SU-DHL-6 (cell line): Measurements from ENCODE around the gene FADS6.
A peak's percentile ranks its signal among the peaks of the same experiment; 100 is the strongest.

Source experiments
- H2AFZ ChIP-seq: fragments of 200-600 bp; sonication (generic); 2 replicates; pipeline ENCODE4 v1.6.1; 2014; ENCODE audit warnings: low read depth, mild to moderate bottlenecking, moderate library complexity, mixed read lengths, antibody characterized with exemption, low read length; ENCODE audit not compliant: severe bottlenecking
- H3F3A ChIP-seq: fragments of 200-600 bp; shearing (Covaris generic); 2 replicates; pipeline ENCODE4 v1.6.0; 2016; ENCODE audit warnings: antibody characterized with exemption, mild to moderate bottlenecking; ENCODE audit not compliant: insufficient read depth
- H3K27ac ChIP-seq: fragments of 200-600 bp; sonication (generic); 2 replicates; pipeline ENCODE4 v1.5.1; 2016; ENCODE audit warnings: low read depth, mild to moderate bottlenecking, low read length, moderate library complexity, mixed read lengths
- H3K27me3 ChIP-seq: fragments of 200-600 bp; sonication (generic), shearing (Covaris generic); 2 replicates; pipeline ENCODE4 v1.6.0; 2014; ENCODE audit warnings: mild to moderate bottlenecking, low read length
- H3K36me3 ChIP-seq: fragments of 200-600 bp; sonication (generic); 2 replicates; pipeline ENCODE4 v1.6.1; 2014; ENCODE audit warnings: mild to moderate bottlenecking, low read length, mixed read lengths
- H3K4me2 ChIP-seq: fragments of 300-600, 200-600 bp; shearing (Covaris generic), sonication (generic); 2 replicates; pipeline ENCODE4 v1.6.0; 2014; ENCODE audit warnings: low read length, low read depth, mild to moderate bottlenecking; ENCODE audit not compliant: poor library complexity, severe bottlenecking
- H3K4me3 ChIP-seq: fragments of 200-600 bp; sonication (generic); 2 replicates; pipeline ENCODE4 v1.5.1; 2014; ENCODE audit warnings: antibody characterized with exemption, low read length, mild to moderate bottlenecking, mixed read lengths; ENCODE audit not compliant: insufficient read depth, poor library complexity, severe bottlenecking
- H3K79me2 ChIP-seq: fragments of 200-600 bp; sonication (generic); 2 replicates; pipeline ENCODE4 v1.6.1; 2014; ENCODE audit warnings: mild to moderate bottlenecking, low read length, moderate library complexity; ENCODE audit not compliant: insufficient read depth
- H3K9ac ChIP-seq: fragments of 200-600 bp; sonication (generic); 2 replicates; pipeline ENCODE4 v1.7.0; 2014; ENCODE audit warnings: mild to moderate bottlenecking, low read length
- H3K9me2 ChIP-seq: fragments of 200-600 bp; sonication (generic); replicated peaks from 2 replicates; pipeline ENCODE4 v1.6.1; 2014; ENCODE audit warnings: low read length; ENCODE audit not compliant: insufficient read depth
- H3K9me3 ChIP-seq: fragments of 200-600 bp; sonication (generic); 2 replicates; pipeline ENCODE4 v1.6.1; 2014; ENCODE audit warnings: low read length, mixed read lengths; ENCODE audit not compliant: insufficient read depth
- H4K20me1 ChIP-seq: fragments of 200-600 bp; sonication (generic); 2 replicates; pipeline ENCODE4 v1.6.1; 2014; ENCODE audit warnings: low read depth, mild to moderate bottlenecking, antibody characterized with exemption, low read length, moderate library complexity, mixed read lengths
- CTCF ChIP-seq: fragments of 200-600 bp; sonication (generic); IDR thresholded peaks from one replicate; pipeline ENCODE4 v1.5.1; 2017; ENCODE audit warnings: antibody characterized with exemption, mild to moderate bottlenecking, low read length, moderate library complexity; ENCODE audit not compliant: insufficient read depth, poor library complexity, severe bottlenecking
- EZH2phosphoT487 ChIP-seq: fragments of 200-600 bp; sonication (generic), shearing (Covaris generic); conservative IDR thresholded peaks from 2 replicates; pipeline ENCODE4 v1.6.1; 2018; ENCODE audit warnings: mild to moderate bottlenecking, antibody characterized with exemption, low read length, moderate library complexity, mixed read lengths

Gene FADS6

DNA sequence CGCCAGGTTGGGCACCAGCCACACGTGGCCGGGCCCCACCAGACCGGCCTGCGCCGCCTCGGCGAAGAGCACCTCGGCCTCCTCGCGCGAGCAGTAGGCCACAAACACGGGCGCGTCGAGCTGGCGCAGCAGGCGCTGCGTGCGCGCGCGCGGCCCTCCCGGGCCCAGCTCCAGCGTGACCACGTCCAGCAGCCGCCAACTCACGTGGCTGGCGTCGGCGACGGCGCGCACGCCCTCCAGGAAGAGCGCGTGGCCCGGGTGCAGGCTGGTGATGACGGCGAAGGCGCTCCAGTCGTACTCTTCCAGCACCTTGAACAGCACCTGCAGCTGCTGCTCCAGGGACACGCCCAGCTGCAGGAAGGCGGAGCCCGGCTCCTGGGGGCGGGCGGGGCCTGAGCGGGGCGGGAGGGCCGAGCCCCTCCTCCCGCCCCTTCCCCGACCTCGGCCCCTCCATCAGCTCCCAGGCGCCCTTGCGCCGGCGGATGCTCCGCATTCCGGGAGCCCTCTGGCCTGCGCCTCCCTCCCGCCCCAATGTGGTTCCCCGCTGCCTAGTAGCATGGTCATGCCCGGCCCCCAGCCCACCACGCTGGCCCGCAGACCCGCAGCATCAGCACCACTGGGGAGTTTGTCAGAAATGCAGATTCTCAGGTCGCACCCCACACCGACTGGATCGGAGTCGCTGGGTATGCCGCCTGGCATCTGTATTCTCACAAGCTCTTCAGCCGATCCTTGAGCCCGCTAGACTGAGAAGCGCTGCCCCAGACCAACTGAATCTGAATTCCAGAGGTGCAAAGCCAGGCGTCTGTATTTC lies 41.0 kb downstream of the FADS6 start:
- Histone ChIP-seq H3F3A (no peaks in the 10 kb centered on the region), H3K9me3 (no peaks in the 10 kb centered on the region), H4K20me1 (no peaks in the 10 kb centered on the region), H3K9me2 (no peaks in the 10 kb centered on the region), H3K27ac (no peak overlapping the region), H3K4me3 (peak overlapping the region; percentile 9), H3K9ac (peak overlapping the region; percentile 35), H3K36me3 (no peaks in the 10 kb centered on the region), H2AFZ (peak overlapping the region; percentile 73), H3K27me3 (no peaks in the 10 kb centered on the region), H3K4me2 (peak overlapping the region; percentile 54), H3K79me2 (no peaks in the 10 kb centered on the region)
- no peak for TF ChIP-seq CTCF
- no peak for TF ChIP-seq EZH2phosphoT487

DNA sequence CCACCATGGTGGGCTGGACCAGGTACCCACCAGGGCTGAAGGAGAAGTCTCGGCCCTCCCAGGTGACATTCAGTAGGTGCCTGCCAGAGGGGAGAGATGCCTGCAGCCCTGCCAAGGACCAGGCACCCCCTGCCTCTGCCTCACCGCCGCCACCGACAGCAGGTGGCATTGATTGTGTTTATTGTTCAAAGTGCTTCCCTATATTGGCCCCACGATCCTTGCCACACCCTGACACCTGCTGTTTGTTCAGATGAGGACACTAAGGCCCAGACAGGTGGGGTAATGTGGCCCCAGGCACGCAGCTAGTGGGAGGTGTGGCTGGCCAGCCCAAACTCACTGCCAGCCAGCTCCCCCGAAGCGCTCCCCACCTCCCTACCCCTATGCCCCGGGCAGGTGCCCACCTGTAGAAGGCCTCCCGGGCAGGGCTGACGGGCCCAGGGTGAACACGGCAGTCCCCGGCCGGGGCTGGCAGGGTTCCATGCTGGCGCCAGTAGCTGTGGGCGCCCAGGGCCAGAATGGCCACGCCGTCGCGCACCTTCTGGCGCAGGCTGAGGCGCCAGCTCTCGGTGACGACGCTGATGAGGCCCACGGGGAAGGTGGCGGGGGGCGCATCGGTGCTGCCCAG lies 41.7 kb downstream of the FADS6 start:
- H3K4me2 ChIP-seq, result no peak overlapping the region
- TF ChIP-seq EZH2phosphoT487, result no peak
- TF ChIP-seq CTCF, result no peak
- H3K79me2 ChIP-seq, result no peaks in the 10 kb centered on the region
- no peaks in the 10 kb centered on the region for H4K20me1 ChIP-seq
- no peak overlapping the region for H3K9ac ChIP-seq
- H3K9me3 ChIP-seq, result no peaks in the 10 kb centered on the region
- H2AFZ ChIP-seq, result no peak overlapping the region
- no peak overlapping the region for H3K4me3 ChIP-seq
- no peaks in the 10 kb centered on the region for H3F3A ChIP-seq
- H3K36me3 ChIP-seq, result no peaks in the 10 kb centered on the region
- no peaks in the 10 kb centered on the region for H3K27me3 ChIP-seq
- no peak overlapping the region for H3K27ac ChIP-seq
- no peaks in the 10 kb centered on the region for H3K9me2 ChIP-seq

- no peak overlapping the region for H3K4me2 ChIP-seq
- no peaks in the 10 kb centered on the region for H3F3A ChIP-seq
- H3K36me3 ChIP-seq, result no peaks in the 10 kb centered on the region
- H3K4me3 ChIP-seq, result no peak overlapping the region
- no peaks in the 10 kb centered on the region for H3K9me2 ChIP-seq
- H3K9ac ChIP-seq, result no peak overlapping the region
- H4K20me1 ChIP-seq, result no peaks in the 10 kb centered on the region
- H2AFZ ChIP-seq, result no peak overlapping the region
- H3K27me3 ChIP-seq, result no peaks in the 10 kb centered on the region
- no peaks in the 10 kb centered on the region for H3K9me3 ChIP-seq
- TF ChIP-seq EZH2phosphoT487 (no peak), CTCF (no peak)
- no peaks in the 10 kb centered on the region for H3K79me2 ChIP-seq
- no peak overlapping the region for H3K27ac ChIP-seq
Measured at GRCh38 chr17:74850914-74851313, 42.5 kb downstream of the FADS6 start.
